WTC11 (cell line): ENCODE measurements around the gene PEX7.

Experiments
- AFF4 ChIP-seq: sonication (generic); formaldehyde crosslinking; IDR thresholded peaks from 2 replicates; pipeline ENCODE4 v1.8.1; 2023; ENCODE audit warnings: mild to moderate bottlenecking, missing genetic modification reagents, borderline replicate concordance
- CREM ChIP-seq: sonication (generic); formaldehyde crosslinking; IDR thresholded peaks from 2 replicates; pipeline ENCODE4 v1.8.1; 2022; ENCODE audit warnings: mild to moderate bottlenecking, missing genetic modification reagents, moderate library complexity
- ETV6 ChIP-seq: sonication (generic); formaldehyde crosslinking; IDR thresholded peaks from 2 replicates; pipeline ENCODE4 v1.8.1; 2022; ENCODE audit warnings: mild to moderate bottlenecking, missing genetic modification reagents
- JUN ChIP-seq: sonication (generic); formaldehyde crosslinking; IDR thresholded peaks from 2 replicates; pipeline ENCODE4 v1.8.0; 2023; ENCODE audit warnings: mild to moderate bottlenecking, missing genetic modification reagents
- MAX ChIP-seq: sonication (generic); formaldehyde crosslinking; IDR thresholded peaks from 2 replicates; pipeline ENCODE4 v1.8.0; 2022; ENCODE audit warnings: mild to moderate bottlenecking, missing genetic modification reagents
- NFE2L1 ChIP-seq: sonication (generic); formaldehyde crosslinking; IDR thresholded peaks from 2 replicates; pipeline ENCODE4 v1.8.1; 2023; ENCODE audit warnings: missing genetic modification reagents
- NR2C2 ChIP-seq: sonication (generic); formaldehyde crosslinking; IDR thresholded peaks from 2 replicates; pipeline ENCODE4 v1.8.0; 2022; ENCODE audit warnings: mild to moderate bottlenecking, missing genetic modification reagents
- SOX15 ChIP-seq: fragments of 250-450 bp; sonication (Bioruptor Pico); IDR thresholded peaks from 2 replicates; pipeline ENCODE4 v1.9.0; 2021; ENCODE audit warnings: mild to moderate bottlenecking
- ZNF416 ChIP-seq: fragments of 250-450 bp; sonication (Bioruptor Pico); IDR thresholded peaks from 2 replicates; pipeline ENCODE4 v1.9.0; 2021; ENCODE audit warnings: mild to moderate bottlenecking, inconsistent platforms
- TF ChIP-seq, protein P1 (sequence below): sonication (generic); formaldehyde crosslinking; conservative IDR thresholded peaks from 2 replicates; pipeline ENCODE4 v1.8.1; 2023; ENCODE audit warnings: mild to moderate bottlenecking, low read depth, missing genetic modification reagents, moderate library complexity
- TF ChIP-seq, protein P2 (sequence below): sonication (generic); formaldehyde crosslinking; IDR thresholded peaks from 2 replicates; pipeline ENCODE4 v1.8.1; 2022; ENCODE audit warnings: low read depth, missing genetic modification reagents, borderline replicate concordance
- TF ChIP-seq, protein P3 (sequence below): fragments of 200-600 bp; IDR thresholded peaks from 2 replicates; pipeline ENCODE4 v1.8.0; 2022; ENCODE audit warnings: antibody characterized with exemption

DNA sequence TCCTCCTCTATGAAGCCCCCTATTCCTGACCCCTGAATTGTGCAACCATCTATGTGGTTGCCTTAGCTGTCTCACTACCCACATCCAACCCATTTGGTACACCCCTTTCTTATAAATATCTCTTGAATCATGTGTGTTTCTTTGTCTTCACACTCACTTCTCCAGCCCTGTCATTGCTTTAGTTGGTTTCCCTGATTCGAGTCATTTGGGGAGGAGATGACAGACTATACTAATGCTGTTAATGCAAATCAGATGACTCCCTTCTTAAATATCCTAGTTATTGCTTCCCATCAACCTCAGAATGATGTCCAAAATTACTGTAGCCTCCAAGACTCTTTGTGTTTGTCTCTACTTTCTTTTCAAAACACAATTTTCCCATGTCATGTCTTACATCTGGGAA is 122.7 kb downstream of the PEX7 start:
- TF ChIP-seq, protein P1, sequence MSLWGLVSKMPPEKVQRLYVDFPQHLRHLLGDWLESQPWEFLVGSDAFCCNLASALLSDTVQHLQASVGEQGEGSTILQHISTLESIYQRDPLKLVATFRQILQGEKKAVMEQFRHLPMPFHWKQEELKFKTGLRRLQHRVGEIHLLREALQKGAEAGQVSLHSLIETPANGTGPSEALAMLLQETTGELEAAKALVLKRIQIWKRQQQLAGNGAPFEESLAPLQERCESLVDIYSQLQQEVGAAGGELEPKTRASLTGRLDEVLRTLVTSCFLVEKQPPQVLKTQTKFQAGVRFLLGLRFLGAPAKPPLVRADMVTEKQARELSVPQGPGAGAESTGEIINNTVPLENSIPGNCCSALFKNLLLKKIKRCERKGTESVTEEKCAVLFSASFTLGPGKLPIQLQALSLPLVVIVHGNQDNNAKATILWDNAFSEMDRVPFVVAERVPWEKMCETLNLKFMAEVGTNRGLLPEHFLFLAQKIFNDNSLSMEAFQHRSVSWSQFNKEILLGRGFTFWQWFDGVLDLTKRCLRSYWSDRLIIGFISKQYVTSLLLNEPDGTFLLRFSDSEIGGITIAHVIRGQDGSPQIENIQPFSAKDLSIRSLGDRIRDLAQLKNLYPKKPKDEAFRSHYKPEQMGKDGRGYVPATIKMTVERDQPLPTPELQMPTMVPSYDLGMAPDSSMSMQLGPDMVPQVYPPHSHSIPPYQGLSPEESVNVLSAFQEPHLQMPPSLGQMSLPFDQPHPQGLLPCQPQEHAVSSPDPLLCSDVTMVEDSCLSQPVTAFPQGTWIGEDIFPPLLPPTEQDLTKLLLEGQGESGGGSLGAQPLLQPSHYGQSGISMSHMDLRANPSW (CRISPR knock-in tag): no peak
- no peak for TF ChIP-seq SOX15
- no peak for TF ChIP-seq NR2C2 (CRISPR knock-in tag)
- TF ChIP-seq, protein P2, sequence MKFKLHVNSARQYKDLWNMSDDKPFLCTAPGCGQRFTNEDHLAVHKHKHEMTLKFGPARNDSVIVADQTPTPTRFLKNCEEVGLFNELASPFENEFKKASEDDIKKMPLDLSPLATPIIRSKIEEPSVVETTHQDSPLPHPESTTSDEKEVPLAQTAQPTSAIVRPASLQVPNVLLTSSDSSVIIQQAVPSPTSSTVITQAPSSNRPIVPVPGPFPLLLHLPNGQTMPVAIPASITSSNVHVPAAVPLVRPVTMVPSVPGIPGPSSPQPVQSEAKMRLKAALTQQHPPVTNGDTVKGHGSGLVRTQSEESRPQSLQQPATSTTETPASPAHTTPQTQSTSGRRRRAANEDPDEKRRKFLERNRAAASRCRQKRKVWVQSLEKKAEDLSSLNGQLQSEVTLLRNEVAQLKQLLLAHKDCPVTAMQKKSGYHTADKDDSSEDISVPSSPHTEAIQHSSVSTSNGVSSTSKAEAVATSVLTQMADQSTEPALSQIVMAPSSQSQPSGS (CRISPR knock-in tag): no peak
- TF ChIP-seq, protein P3, sequence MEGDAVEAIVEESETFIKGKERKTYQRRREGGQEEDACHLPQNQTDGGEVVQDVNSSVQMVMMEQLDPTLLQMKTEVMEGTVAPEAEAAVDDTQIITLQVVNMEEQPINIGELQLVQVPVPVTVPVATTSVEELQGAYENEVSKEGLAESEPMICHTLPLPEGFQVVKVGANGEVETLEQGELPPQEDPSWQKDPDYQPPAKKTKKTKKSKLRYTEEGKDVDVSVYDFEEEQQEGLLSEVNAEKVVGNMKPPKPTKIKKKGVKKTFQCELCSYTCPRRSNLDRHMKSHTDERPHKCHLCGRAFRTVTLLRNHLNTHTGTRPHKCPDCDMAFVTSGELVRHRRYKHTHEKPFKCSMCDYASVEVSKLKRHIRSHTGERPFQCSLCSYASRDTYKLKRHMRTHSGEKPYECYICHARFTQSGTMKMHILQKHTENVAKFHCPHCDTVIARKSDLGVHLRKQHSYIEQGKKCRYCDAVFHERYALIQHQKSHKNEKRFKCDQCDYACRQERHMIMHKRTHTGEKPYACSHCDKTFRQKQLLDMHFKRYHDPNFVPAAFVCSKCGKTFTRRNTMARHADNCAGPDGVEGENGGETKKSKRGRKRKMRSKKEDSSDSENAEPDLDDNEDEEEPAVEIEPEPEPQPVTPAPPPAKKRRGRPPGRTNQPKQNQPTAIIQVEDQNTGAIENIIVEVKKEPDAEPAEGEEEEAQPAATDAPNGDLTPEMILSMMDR: no peak
- no peak for TF ChIP-seq JUN (CRISPR knock-in tag)
- TF ChIP-seq NFE2L1 (CRISPR knock-in tag): no peak
- no peak for TF ChIP-seq ZNF416 (CRISPR knock-in tag)
- TF ChIP-seq ETV6 (CRISPR knock-in tag): no peak
- TF ChIP-seq MAX (CRISPR knock-in tag): no peak
- no peak for TF ChIP-seq AFF4
- no peak for TF ChIP-seq CREM (CRISPR knock-in tag)
